Measurements from ENCODE around the gene FAM98C.
"Not testable (repeated sequence)": the region's sequence is repeated elsewhere in the genome, so short reads cannot be mapped to it uniquely, and the experiment has no call there.

FAM98C gene

GRCh38 chr19:38402967-38403674 lies at the start of gene FAM98C:
TSS of gene FAM98C (plus strand) at chr19:38403093. CDS start at chr19:38403154, 61 bp downstream.
- peak; percentile 51; the same call in 1 of the 2 replicates for TF ChIP-seq POLR2A (IDR thresholded peaks at IDR 0.05; ENCODE audit: low read depth, low read length)
- no peak for FAIRE-seq
- peak; percentile 100 for DNase-seq (ENCODE audit: insufficient read length, low spot score)

GRCh38 chr19:38355728-38356725 lies 46.9 kb upstream of the FAM98C start:
- DNase-seq (ENCODE audit: insufficient read length, low spot score) (no peak), FAIRE-seq (no peak)
- TF ChIP-seq POLR2A (IDR thresholded peaks at IDR 0.05; ENCODE audit: low read depth, low read length) = no peak

DNA sequence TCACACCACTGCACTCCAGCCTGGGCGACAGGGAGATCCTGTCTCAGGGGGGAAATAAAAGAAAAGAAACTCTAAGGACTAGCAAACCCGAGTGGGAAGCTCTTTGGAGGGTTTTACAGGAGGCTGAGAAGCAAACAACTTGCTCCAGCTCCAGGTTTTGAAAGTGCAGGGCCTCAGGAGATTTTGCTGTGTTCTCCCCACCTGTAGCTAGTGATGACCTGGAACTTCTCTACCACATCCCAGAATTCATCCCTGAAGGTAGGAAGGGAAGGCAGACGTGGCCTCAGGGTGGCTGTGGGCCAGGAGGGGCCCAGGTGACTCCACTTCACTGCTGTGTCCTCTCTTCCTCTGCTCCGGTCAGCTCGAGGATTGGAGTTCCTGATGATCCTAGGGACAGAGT lies 44.8 kb upstream of the FAM98C start:
- no peak for DNase-seq (ENCODE audit: insufficient read length, low spot score)
- FAIRE-seq = no peak
- TF ChIP-seq POLR2A (IDR thresholded peaks at IDR 0.05; ENCODE audit: low read depth, low read length) = no peak

- DNase-seq (ENCODE audit: insufficient read length, low spot score) (no peak), FAIRE-seq (no peak)
- no peak for TF ChIP-seq POLR2A (IDR thresholded peaks at IDR 0.05; ENCODE audit: low read depth, low read length)
Measured at GRCh38 chr19:38359242-38360021, 43.5 kb upstream of the FAM98C start.

- DNase-seq (ENCODE audit: insufficient read length, low spot score) = no peak
- TF ChIP-seq POLR2A (IDR thresholded peaks at IDR 0.05; ENCODE audit: low read depth, low read length) = no peak
Measured at GRCh38 chr19:38360351-38360750, 42.5 kb upstream of the FAM98C start.

DNA sequence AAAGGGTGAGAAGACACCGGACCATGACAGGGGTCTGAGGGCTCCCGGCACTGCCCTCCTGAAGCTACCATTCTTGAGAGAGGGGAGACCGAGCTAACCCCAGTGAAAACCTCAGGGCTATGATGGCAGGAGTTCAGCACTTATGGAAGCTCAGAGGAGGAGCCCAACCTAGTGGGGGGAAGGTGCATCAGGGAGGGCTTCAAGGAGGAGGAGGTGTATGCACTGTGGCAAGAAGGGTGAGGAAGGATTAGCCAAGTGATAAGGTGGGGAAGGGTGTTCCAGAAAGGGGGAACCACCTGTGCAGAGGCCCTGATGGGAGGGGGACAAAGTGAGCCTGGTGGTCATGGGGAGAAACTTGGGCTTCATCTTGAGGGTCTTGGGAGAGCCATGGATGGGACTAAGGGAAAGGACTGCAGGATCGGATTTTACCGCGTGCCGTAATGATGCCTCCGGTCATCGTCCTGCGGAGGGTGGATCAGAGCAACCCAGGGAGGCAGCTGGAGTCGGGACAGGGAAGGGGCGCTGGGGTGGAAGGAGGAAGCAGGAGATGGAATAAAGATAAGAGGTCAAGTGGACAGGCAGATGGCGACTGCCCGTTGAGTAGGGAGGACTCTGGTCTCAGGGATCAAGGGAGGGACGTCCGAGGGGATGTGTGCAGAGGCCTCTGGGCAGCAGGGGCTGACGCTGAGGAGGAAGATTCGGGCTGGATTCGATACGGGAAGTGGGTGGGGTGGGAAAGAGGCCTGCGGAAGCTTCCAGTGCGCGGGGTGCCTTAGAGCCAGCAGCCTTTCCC lies 41.9 kb upstream of the FAM98C start:
- TF ChIP-seq POLR2A (IDR thresholded peaks at IDR 0.05; ENCODE audit: low read depth, low read length) = no peak
- FAIRE-seq (no peak), DNase-seq (ENCODE audit: insufficient read length, low spot score) (no peak)

More at GRCh38 chr19:38360351-38360750, 42.5 kb upstream of the FAM98C start:
- no peak for FAIRE-seq

- no peak for FAIRE-seq
Measured at GRCh38 chr19:38361633-38362075, 41.2 kb upstream of the FAM98C start.

GRCh38 chr19:38362076-38362945 lies 40.6 kb upstream of the FAM98C start:
- TF ChIP-seq POLR2A (IDR thresholded peaks at IDR 0.05; ENCODE audit: low read depth, low read length) = peak; percentile 44; the same call in 1 of the 2 replicates
- FAIRE-seq (no peak), DNase-seq (ENCODE audit: insufficient read length, low spot score) (peak; percentile 92)

More at GRCh38 chr19:38361633-38362075, 41.2 kb upstream of the FAM98C start:
- DNase-seq (ENCODE audit: insufficient read length, low spot score) = peak; percentile 83
- no peak for TF ChIP-seq POLR2A (IDR thresholded peaks at IDR 0.05; ENCODE audit: low read depth, low read length)

DNA sequence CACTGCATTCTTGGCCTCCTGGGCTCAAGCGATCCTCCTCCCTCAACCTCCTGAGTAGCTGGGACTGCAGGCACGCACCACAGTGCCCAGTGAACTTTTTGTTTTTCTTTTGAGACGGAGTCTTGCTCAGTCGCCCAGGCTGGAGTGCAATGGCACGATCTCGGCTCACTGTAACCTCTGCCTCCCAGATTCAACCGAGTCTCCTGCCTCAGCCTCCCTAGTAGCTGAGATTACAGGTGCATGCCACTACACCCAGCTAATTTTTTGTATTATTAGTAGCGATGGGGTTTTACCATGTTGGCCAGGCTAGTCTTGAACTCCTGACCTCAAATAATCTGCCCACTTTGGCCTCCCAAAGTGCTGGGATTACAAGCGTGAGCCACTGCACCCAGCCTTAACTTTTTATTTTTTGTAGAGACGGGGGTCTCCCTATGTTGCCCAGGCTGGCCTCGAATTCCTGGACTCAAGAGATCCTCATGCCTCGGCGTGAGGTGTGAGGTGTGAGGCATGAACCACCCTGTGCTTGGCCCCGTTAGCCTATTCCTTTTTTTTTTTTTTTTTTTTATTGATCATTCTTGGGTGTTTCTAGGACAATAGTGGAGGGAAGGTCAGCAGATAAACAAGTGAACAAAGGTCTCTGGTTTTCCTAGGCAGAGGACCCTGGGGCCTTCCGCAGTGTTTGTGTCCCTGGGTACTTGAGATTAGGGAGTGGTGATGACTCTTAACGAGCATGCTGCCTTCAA lies 39.8 kb upstream of the FAM98C start:
- not testable (repeated sequence) for FAIRE-seq; DNase-seq (ENCODE audit: insufficient read length, low spot score)

DNA sequence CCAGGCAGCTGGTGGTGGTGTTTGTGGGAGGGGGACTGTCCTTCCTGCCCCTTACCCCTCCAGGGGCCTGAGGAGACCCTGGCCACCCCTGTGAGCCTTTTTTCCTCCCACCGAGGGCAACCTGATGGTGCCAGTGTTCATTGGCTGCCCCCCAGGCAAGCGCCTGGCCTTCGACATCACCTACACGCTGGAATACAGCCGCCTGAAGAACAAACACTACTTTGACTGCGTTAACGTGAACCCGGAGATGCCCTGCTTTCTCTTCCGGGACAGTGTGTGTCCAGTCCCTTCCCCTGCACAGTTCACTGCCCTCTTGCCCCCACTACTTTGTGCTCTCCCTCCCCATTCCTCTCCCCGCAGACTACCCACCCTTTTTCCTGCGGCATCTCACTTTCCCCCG lies 35.9 kb upstream of the FAM98C start:
- TF ChIP-seq POLR2A (IDR thresholded peaks at IDR 0.05; ENCODE audit: low read depth, low read length) = no peak
- DNase-seq (ENCODE audit: insufficient read length, low spot score) (no peak), FAIRE-seq (no peak)

- TF ChIP-seq POLR2A (IDR thresholded peaks at IDR 0.05; ENCODE audit: low read depth, low read length) = no peak
- no peak for FAIRE-seq
- DNase-seq (ENCODE audit: insufficient read length, low spot score) = no peak
Measured at GRCh38 chr19:38369584-38369983, 33.3 kb upstream of the FAM98C start.
